HepG2 (cell line): ENCODE measurements around the gene DLEC1. TPM values are rescaled to one million over a fixed set of nuclear protein-coding genes. Genes with fewer than 3 reads are reported as not detected.

ENCODE experiments used
- ATAC-seq: fragments of 200-7000 bp; cut with Tn5 transposase; 3 replicates; pipeline ENCODE4 v1.9.1; 2020; ENCODE audit warnings: mild to moderate bottlenecking, moderate library complexity
- BruUV-seq: library from RNA; stranded (reverse); fragments of 400-500 nt; replicated peaks from 2 replicates; lab custom pipeline; 2021; lab: Mats Ljungman, UMichigan
- CTCF ChIA-PET: fragments of 300-600 bp; formaldehyde crosslinking; extraction: SDS; loops from one replicate; lab custom pipeline; 2021; ENCODE audit warnings: low total read pairs, inconsistent platforms, low intra/inter-chr PET ratio; lab: Yijun Ruan, JAX
- POLR2A ChIA-PET: fragments of 350-600 bp; sonication (Branson Sonifier 250); formaldehyde crosslinking; loops from one replicate; lab custom pipeline; 2020; ENCODE audit warnings: antibody characterized with exemption, inconsistent platforms; lab: Yijun Ruan, JAX
- DNase-seq: peaks from one replicate; pipeline ENCODE4 v3.0.0-alpha.2; 2015; ENCODE audit warnings: low spot score
- FAIRE-seq: peaks from 3 replicates; lab custom pipeline; 2011; peaks lifted over from hg19 to GRCh38; lab: Jason Lieb, UNC
- H2AFZ ChIP-seq: one replicate; pipeline ENCODE4 v1.6.1; 2011; ENCODE audit warnings: low read length, inconsistent platforms
- H3K27ac ChIP-seq: fragments of 300-600 bp; 3 replicates; pipeline ENCODE4 v1.8.0; 2011; ENCODE audit warnings: mixed run types, mild to moderate bottlenecking, mixed read lengths, low read length, inconsistent platforms; ENCODE audit not compliant: insufficient read depth; ENCODE audit errors: extremely low read length
- H3K27me3 ChIP-seq, 2 experiments: fragments of 200-600 bp in 1 of 2; 2 replicates in 1 of 2; 3 replicates in 1 of 2; pipeline versions ENCODE4 v1.6.0 to v1.8.0; 2011; ENCODE audit warnings: low read length in 2 of 2, mild to moderate bottlenecking in 2 of 2, moderate library complexity in 2 of 2, inconsistent platforms in 1 of 2; ENCODE audit not compliant: insufficient read depth in 2 of 2, control insufficient read depth in 1 of 2
- H3K36me3 ChIP-seq, 2 experiments: fragments of 200-600 bp in 1 of 2; replicated peaks in 1 of 2; 2 replicates in 1 of 2; 3 replicates in 1 of 2; pipeline versions ENCODE4 v1.5.1 to v1.8.0; 2011; ENCODE audit warnings: low read length in 2 of 2, inconsistent platforms in 1 of 2; ENCODE audit not compliant: insufficient read depth in 2 of 2, control insufficient read depth in 1 of 2
- H3K4me1 ChIP-seq: 2 replicates; pipeline ENCODE4 v1.5.1; 2012; ENCODE audit warnings: low read length, inconsistent platforms; ENCODE audit not compliant: insufficient read depth
- H3K4me2 ChIP-seq: 2 replicates; pipeline ENCODE4 v1.6.0; 2011; ENCODE audit warnings: low read depth, low read length, inconsistent platforms
- H3K4me3 ChIP-seq, 3 experiments: fragments of 200-600 bp in 1 of 3; sonication (generic), shearing (Covaris generic) in 1 of 3; replicated peaks in 1 of 3; 2 replicates each; pipeline ENCODE4 v1.5.1; 2011 to 2016; ENCODE audit warnings: low read length in 3 of 3, inconsistent platforms in 2 of 3, low read depth in 2 of 3, mild to moderate bottlenecking in 2 of 3, control low read depth in 1 of 3, mixed read lengths in 1 of 3; ENCODE audit not compliant: insufficient read depth in 1 of 3
- H3K79me2 ChIP-seq: one replicate; pipeline ENCODE4 v1.6.1; 2011; ENCODE audit warnings: low read length, inconsistent platforms; ENCODE audit not compliant: insufficient read depth
- H3K9ac ChIP-seq: 2 replicates; pipeline ENCODE4 v1.6.0; 2011; ENCODE audit warnings: mild to moderate bottlenecking, low read depth, low read length, inconsistent platforms; ENCODE audit not compliant: insufficient read depth
- H3K9me3 ChIP-seq: 2 replicates; pipeline ENCODE4 v1.5.1; 2012; ENCODE audit warnings: mild to moderate bottlenecking, low read length
- H4K20me1 ChIP-seq: 2 replicates; pipeline ENCODE4 v1.6.0; 2011; ENCODE audit warnings: inconsistent platforms, mild to moderate bottlenecking, low read length, moderate library complexity; ENCODE audit not compliant: insufficient read depth
- AKAP8 ChIP-seq: sonication (generic); formaldehyde crosslinking; IDR thresholded peaks from 2 replicates; pipeline ENCODE4 v1.5.1; 2020; ENCODE audit warnings: mild to moderate bottlenecking, missing genetic modification reagents
- ARNT ChIP-seq: fragments of 450-650 bp; IDR thresholded peaks from 2 replicates; pipeline ENCODE4 v1.6.1; 2017
- E2F5 ChIP-seq: sonication (generic); formaldehyde crosslinking; conservative IDR thresholded peaks from 2 replicates; pipeline ENCODE4 v1.4.0; 2020; ENCODE audit warnings: missing genetic modification reagents
- ELF4 ChIP-seq: sonication (generic); formaldehyde crosslinking; IDR thresholded peaks from 2 replicates; pipeline ENCODE4 v1.5.0; 2020; ENCODE audit warnings: missing genetic modification reagents, mild to moderate bottlenecking, moderate library complexity, borderline replicate concordance
- HMG20B ChIP-seq: conservative IDR thresholded peaks from 2 replicates; pipeline ENCODE4 v1.6.1; 2016; ENCODE audit warnings: missing genetic modification reagents, missing compliant biosample characterization
- HNRNPL ChIP-seq: fragments of 200-400 bp; formaldehyde crosslinking; IDR thresholded peaks from 2 replicates; pipeline ENCODE4 v1.6.1; 2017; ENCODE audit warnings: mild to moderate bottlenecking, low read depth, low read length
- KDM1A ChIP-seq: IDR thresholded peaks from 2 replicates; pipeline ENCODE4 v1.6.1; 2016; ENCODE audit warnings: missing compliant biosample characterization
- MYPOP ChIP-seq: sonication (generic); formaldehyde crosslinking; IDR thresholded peaks from 2 replicates; pipeline ENCODE4 v1.8.1; 2023; ENCODE audit warnings: mild to moderate bottlenecking, moderate library complexity, missing genetic modification reagents
- ONECUT2 ChIP-seq: sonication (generic); formaldehyde crosslinking; IDR thresholded peaks from 2 replicates; pipeline ENCODE4 v1.4.0; 2020; ENCODE audit warnings: missing genetic modification reagents
- PRMT3 ChIP-seq: sonication (generic); formaldehyde crosslinking; IDR thresholded peaks from 2 replicates; pipeline ENCODE4 v1.8.1; 2022; ENCODE audit warnings: low read depth, mild to moderate bottlenecking, moderate library complexity, missing genetic modification reagents, borderline replicate concordance
- RFX5 ChIP-seq: IDR thresholded peaks from 2 replicates; pipeline ENCODE4 v1.6.1; 2011; ENCODE audit warnings: low read depth, low read length, improper control_type of control experiment
- SMAD1 ChIP-seq: sonication (generic); formaldehyde crosslinking; IDR thresholded peaks from 2 replicates; pipeline ENCODE4 v1.4.0; 2020; ENCODE audit warnings: missing genetic modification reagents, low read depth, mild to moderate bottlenecking, borderline replicate concordance
- ZBTB21 ChIP-seq: sonication (generic); formaldehyde crosslinking; IDR thresholded peaks from 2 replicates; pipeline ENCODE4 v1.4.0; 2020; ENCODE audit warnings: missing genetic modification reagents
- ZNF136 ChIP-seq: sonication (generic); formaldehyde crosslinking; IDR thresholded peaks from 2 replicates; pipeline ENCODE4 v1.8.1; 2022; ENCODE audit warnings: low read depth, mild to moderate bottlenecking, moderate library complexity, missing genetic modification reagents
- ZNF20 ChIP-seq: sonication (generic); formaldehyde crosslinking; IDR thresholded peaks from 2 replicates; pipeline ENCODE4 v1.4.0; 2020; ENCODE audit warnings: mild to moderate bottlenecking, moderate library complexity, missing genetic modification reagents
- ZNF282 ChIP-seq: fragments of 450-650 bp; IDR thresholded peaks from 2 replicates; pipeline ENCODE4 v1.6.1; 2018; ENCODE audit not compliant: partially characterized antibody
- ZNF468 ChIP-seq: sonication (generic); formaldehyde crosslinking; IDR thresholded peaks from 2 replicates; pipeline ENCODE4 v1.8.0; 2022; ENCODE audit warnings: mild to moderate bottlenecking, moderate library complexity, missing genetic modification reagents
- ZNF510 ChIP-seq: sonication (generic); formaldehyde crosslinking; IDR thresholded peaks from 2 replicates; pipeline ENCODE4 v1.4.0; 2020; ENCODE audit warnings: low read depth, mild to moderate bottlenecking, missing genetic modification reagents
- ZNF550 ChIP-seq: sonication (generic); formaldehyde crosslinking; IDR thresholded peaks from 2 replicates; pipeline ENCODE4 v1.4.0; 2020; ENCODE audit warnings: mild to moderate bottlenecking, missing genetic modification reagents, borderline replicate concordance
- WGBS: methylation state at CpG from one replicate; pipeline ENCODE4 v1.1.6; 2017; ENCODE audit warnings: low lambda C conversion rate; 5-methylcytosine and 5-hydroxymethylcytosine counted together
- in situ Hi-C: cut with HindIII; loops from 2 replicates; pipeline ENCODE4 v1.10.0; 2017; ENCODE audit warnings: low pct_unique_long_range_greater_than_20kb; ENCODE audit not compliant: extremely low pct_ligation_motif_present
- intact Hi-C: fragments of 100-400 bp; cut with micrococcal nuclease; formaldehyde crosslinking; loops from one replicate; pipeline ENCODE4 v1.10.0; 2022; ENCODE audit not compliant: unreplicated experiment
- polyA plus RNA-seq, 8 experiments: library from polyadenylated mRNA; depleted of rRNA in 3 of 8; stranded (reverse) in 7 of 8; unstranded in 1 of 8; fragments of >200 nt; fragmentation: Illumina TruSeq in 4 of 8; extraction: Trizol in 4 of 8; gene quantifications; 2 replicates each; pipeline versions ENCODE4 v1.2.1 to v1.2.3, GENCODE V29; 2011 to 2016; ENCODE audit warnings: low read depth in 4 of 8, missing spikeins in 1 of 8, mixed read lengths in 1 of 8; ENCODE audit not compliant: insufficient read depth in 1 of 8
- total RNA-seq, 5 experiments: library from RNA; depleted of rRNA; stranded (reverse); fragments of >200 nt; fragmentation: Illumina TruSeq; extraction: Trizol; gene quantifications; 2 replicates each; pipeline ENCODE4 v1.2.3, GENCODE V29; 2016; ENCODE audit warnings: low read depth in 1 of 5

Gene DLEC1
- total and polyA plus RNA-seq, 2 of the 13 experiments (the other 11 are each of a cell fraction or from before 2014, with no cell fraction given) = 0.09 TPM; not detected in 1

GRCh38 chr3:38097446-38098375 is 58.7 kb downstream of the DLEC1 start:
- TF ChIP-seq RFX5 (no peak), ZBTB21 (no peak), HNRNPL (no peak), PRMT3 (CRISPR knock-in tag) (no peak), SMAD1 (no peak), ZNF20 (CRISPR knock-in tag) (no peak), HMG20B (CRISPR knock-in tag) (no peak)
- TF ChIP-seq, all 625 proteins: peak for 0
- Histone ChIP-seq H3K9ac (no peak overlapping the region), H3K36me3 (no peaks in the 10 kb centered on the region), H3K79me2 (no peaks in the 10 kb centered on the region), H3K4me1 (no peaks in the 10 kb centered on the region), H3K27ac (no peak overlapping the region), H3K9me3 (no peaks in the 10 kb centered on the region), H3K4me2 (no peak overlapping the region), H3K4me3 (no peak overlapping the region), H3K27me3 (peaks cover 9 to 81% of the 10 kb centered on the region in 2 experiments; a peak in 4 of 5 replicates), H4K20me1 (no peaks in the 10 kb centered on the region), H2AFZ (no peak overlapping the region)
- ATAC-seq (no peak), FAIRE-seq (no peak), DNase-seq (no peak)
- POLR2A ChIA-PET = no interaction called here
- in situ Hi-C loops = no loop called here
- intact Hi-C loops = no loop called here
- no TSS peak for BruUV-seq
- WGBS = 35% methylated on average over 13 of the region's 19 CpGs
- CTCF ChIA-PET = no interaction called here

- DNase-seq = no peak
- POLR2A ChIA-PET = no interaction called here
- CTCF ChIA-PET = no interaction called here
- in situ Hi-C loops (no loop called here), intact Hi-C loops (no loop called here)
- H3K27me3 ChIP-seq = peaks cover 9 to 74% of the 10 kb centered on the region in 2 experiments; a peak in 4 of 5 replicates
- H4K20me1 ChIP-seq = no peaks in the 10 kb centered on the region
- H3K9ac ChIP-seq = no peak overlapping the region
- BruUV-seq = no TSS peak
- H2AFZ ChIP-seq = no peak overlapping the region
- no peaks in the 10 kb centered on the region for H3K4me1 ChIP-seq
- no peak overlapping the region for H3K4me3 ChIP-seq
- WGBS = 62% methylated on average over 9 of the region's 9 CpGs
- H3K9me3 ChIP-seq = no peaks in the 10 kb centered on the region
- no peak for FAIRE-seq
- no peaks in the 10 kb centered on the region for H3K36me3 ChIP-seq
- H3K27ac ChIP-seq = no peak overlapping the region
- H3K4me2 ChIP-seq = no peak overlapping the region
- no peaks in the 10 kb centered on the region for H3K79me2 ChIP-seq
- ATAC-seq = no peak
- TF ChIP-seq AKAP8 (CRISPR knock-in tag) = no peak
- no peak for TF ChIP-seq KDM1A (CRISPR knock-in tag)
- no peak for TF ChIP-seq MYPOP (CRISPR knock-in tag)
- no peak for TF ChIP-seq ONECUT2 (CRISPR knock-in tag)
- TF ChIP-seq ZNF510 (CRISPR knock-in tag) = no peak
- no peak for TF ChIP-seq ELF4 (CRISPR knock-in tag)
- TF ChIP-seq ZNF136 (CRISPR knock-in tag) = no peak
- TF ChIP-seq ARNT = no peak
- no peak for TF ChIP-seq ZNF550 (CRISPR knock-in tag)
- TF ChIP-seq E2F5 = no peak
- TF ChIP-seq ZNF468 (CRISPR knock-in tag) = no peak
- TF ChIP-seq ZNF282 = no peak
Observed at GRCh38 chr3:38098376-38098723, 59.3 kb downstream of the DLEC1 start.
